ENCODE measurements around the gene USP24. TPM values are rescaled to one million over a fixed set of nuclear protein-coding genes. Genes with fewer than 3 reads are reported as not detected.

The USP24 gene
- total and polyA plus RNA-seq, 10 of the 15 experiments (the other 5 are each of a cell fraction or from before 2014, with no cell fraction given) = 4.6 to 36.5 (median 25.3) TPM

DNA sequence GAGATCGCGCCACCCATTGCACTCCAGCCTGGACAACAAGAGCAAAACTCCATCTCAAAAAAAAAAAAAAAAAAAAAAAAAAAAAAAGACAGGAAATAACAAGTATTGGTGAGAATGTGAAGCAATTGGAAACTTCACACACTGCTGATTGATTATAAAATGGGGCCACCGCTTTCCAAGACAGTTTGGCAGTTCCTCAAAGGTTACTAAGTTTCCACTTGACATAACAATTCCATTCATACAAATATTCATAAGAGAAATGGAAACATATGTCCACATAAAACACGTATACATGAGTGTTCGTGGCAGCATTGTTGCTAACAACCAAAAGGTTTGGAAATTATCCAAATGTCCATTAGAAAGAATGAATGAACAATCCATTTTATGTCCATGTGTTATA is 26.3 kb downstream of the USP24 start:
- WGBS (ENCODE audit: insufficient coverage, insufficient replicate concordance, low lambda C conversion rate, missing lambda C conversion rate) = over 99% methylated on average over 5 of the region's 5 CpGs
- H2AFZ ChIP-seq (ENCODE audit: control insufficient read depth, low read depth, low read length) = no peak overlapping the region
- peaks cover 4% of the 10 kb centered on the region for H3K9me3 ChIP-seq (replicated peaks; ENCODE audit: control insufficient read depth, insufficient read depth, low read length)
- H3K79me2 ChIP-seq (ENCODE audit: control insufficient read depth, insufficient read depth, low read length) = peaks cover 31% of the 10 kb centered on the region
- 0 out of 4 replicates have a peak, but pooled peaks cover 0 to 2% of the 10 kb centered on the region in 2 experiments for H3K36me3 ChIP-seq (ENCODE audit: control insufficient read depth in 2 of 2, insufficient read depth in 2 of 2, low read length in 1 of 2)
- no peaks in the 10 kb centered on the region for H3K4me1 ChIP-seq (ENCODE audit: control insufficient read depth, insufficient read depth, low read length)
- intact Hi-C loops (cut with micrococcal nuclease; ENCODE audit: unreplicated experiment) (no loop called here), in situ Hi-C loops (cut with MboI) (no loop called here)
- BruUV-seq (replicated peaks) = no TSS peak
- no peak overlapping the region for H3K4me3 ChIP-seq
- ChIA-PET POLR2A (no interaction called here), SMC1A (ENCODE audit: uncharacterized antibody, unreplicated experiment) (interaction anchor here (0.9 to 2.2 kb wide), 3 partner anchors 11 to 23 kb away, joined by 3 to 5 read pairs (median 5); no protein-coding TSS in a partner anchor), CTCF (interaction anchor here (0.8 kb wide), 1 partner anchor 14 kb away, joined by 5 read pairs; no protein-coding TSS in a partner anchor), RAD21 (ENCODE audit: unreplicated experiment) (no interaction called here)
- no peak overlapping the region for H3K27ac ChIP-seq (ENCODE audit: control insufficient read depth, insufficient read depth)
- DNase-seq (ENCODE audit: low read depth, low spot score) (no peak), FAIRE-seq (no peak), ATAC-seq (no peak)
- H4K20me1 ChIP-seq (ENCODE audit: control insufficient read depth, insufficient read depth) = no peaks in the 10 kb centered on the region
- no peak overlapping the region for H3K4me2 ChIP-seq (ENCODE audit: control insufficient read depth, insufficient read depth)
- TF ChIP-seq PML (IDR thresholded peaks at IDR 0.05; ENCODE audit: low read length) (no peak), ATF7 (IDR thresholded peaks at IDR 0.05; ENCODE audit: low read depth) (no peak), KLF5 (IDR thresholded peaks at IDR 0.05; ENCODE audit: partially characterized antibody) (no peak), ZBED1 (IDR thresholded peaks at IDR 0.05; ENCODE audit: borderline replicate concordance) (no peak), IKZF1 (conservative IDR thresholded peaks at IDR 0.05) (no peak), EP300 (IDR thresholded peaks at IDR 0.05; ENCODE audit: borderline replicate concordance in 1 of 2, control insufficient read depth in 1 of 2, low read depth in 2 of 2, low read length in 2 of 2) (no peak), ZNF384 (IDR thresholded peaks at IDR 0.05; ENCODE audit: borderline replicate concordance, low read depth, low read length) (no peak), TARDBP (IDR thresholded peaks at IDR 0.05; ENCODE audit: borderline replicate concordance) (no peak), CHD4 (IDR thresholded peaks at IDR 0.05) (no peak)
- TF ChIP-seq, protein P1, sequence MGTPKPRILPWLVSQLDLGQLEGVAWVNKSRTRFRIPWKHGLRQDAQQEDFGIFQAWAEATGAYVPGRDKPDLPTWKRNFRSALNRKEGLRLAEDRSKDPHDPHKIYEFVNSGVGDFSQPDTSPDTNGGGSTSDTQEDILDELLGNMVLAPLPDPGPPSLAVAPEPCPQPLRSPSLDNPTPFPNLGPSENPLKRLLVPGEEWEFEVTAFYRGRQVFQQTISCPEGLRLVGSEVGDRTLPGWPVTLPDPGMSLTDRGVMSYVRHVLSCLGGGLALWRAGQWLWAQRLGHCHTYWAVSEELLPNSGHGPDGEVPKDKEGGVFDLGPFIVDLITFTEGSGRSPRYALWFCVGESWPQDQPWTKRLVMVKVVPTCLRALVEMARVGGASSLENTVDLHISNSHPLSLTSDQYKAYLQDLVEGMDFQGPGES (IDR thresholded peaks at IDR 0.05) = no peak
- TF ChIP-seq, protein P2, sequence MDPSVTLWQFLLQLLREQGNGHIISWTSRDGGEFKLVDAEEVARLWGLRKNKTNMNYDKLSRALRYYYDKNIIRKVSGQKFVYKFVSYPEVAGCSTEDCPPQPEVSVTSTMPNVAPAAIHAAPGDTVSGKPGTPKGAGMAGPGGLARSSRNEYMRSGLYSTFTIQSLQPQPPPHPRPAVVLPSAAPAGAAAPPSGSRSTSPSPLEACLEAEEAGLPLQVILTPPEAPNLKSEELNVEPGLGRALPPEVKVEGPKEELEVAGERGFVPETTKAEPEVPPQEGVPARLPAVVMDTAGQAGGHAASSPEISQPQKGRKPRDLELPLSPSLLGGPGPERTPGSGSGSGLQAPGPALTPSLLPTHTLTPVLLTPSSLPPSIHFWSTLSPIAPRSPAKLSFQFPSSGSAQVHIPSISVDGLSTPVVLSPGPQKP (IDR thresholded peaks at IDR 0.05; ENCODE audit: low read depth, low read length) = no peak
- TF ChIP-seq, protein P3, sequence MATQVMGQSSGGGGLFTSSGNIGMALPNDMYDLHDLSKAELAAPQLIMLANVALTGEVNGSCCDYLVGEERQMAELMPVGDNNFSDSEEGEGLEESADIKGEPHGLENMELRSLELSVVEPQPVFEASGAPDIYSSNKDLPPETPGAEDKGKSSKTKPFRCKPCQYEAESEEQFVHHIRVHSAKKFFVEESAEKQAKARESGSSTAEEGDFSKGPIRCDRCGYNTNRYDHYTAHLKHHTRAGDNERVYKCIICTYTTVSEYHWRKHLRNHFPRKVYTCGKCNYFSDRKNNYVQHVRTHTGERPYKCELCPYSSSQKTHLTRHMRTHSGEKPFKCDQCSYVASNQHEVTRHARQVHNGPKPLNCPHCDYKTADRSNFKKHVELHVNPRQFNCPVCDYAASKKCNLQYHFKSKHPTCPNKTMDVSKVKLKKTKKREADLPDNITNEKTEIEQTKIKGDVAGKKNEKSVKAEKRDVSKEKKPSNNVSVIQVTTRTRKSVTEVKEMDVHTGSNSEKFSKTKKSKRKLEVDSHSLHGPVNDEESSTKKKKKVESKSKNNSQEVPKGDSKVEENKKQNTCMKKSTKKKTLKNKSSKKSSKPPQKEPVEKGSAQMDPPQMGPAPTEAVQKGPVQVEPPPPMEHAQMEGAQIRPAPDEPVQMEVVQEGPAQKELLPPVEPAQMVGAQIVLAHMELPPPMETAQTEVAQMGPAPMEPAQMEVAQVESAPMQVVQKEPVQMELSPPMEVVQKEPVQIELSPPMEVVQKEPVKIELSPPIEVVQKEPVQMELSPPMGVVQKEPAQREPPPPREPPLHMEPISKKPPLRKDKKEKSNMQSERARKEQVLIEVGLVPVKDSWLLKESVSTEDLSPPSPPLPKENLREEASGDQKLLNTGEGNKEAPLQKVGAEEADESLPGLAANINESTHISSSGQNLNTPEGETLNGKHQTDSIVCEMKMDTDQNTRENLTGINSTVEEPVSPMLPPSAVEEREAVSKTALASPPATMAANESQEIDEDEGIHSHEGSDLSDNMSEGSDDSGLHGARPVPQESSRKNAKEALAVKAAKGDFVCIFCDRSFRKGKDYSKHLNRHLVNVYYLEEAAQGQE (IDR thresholded peaks at IDR 0.05; ENCODE audit: low read depth, low read length) = no peak
- no peaks in the 10 kb centered on the region for H3K27me3 ChIP-seq (replicated peaks in 1 of 2; ENCODE audit: control insufficient read depth in 2 of 2, insufficient read depth in 2 of 2, low read length in 1 of 2)
- H3K9ac ChIP-seq (ENCODE audit: control insufficient read depth, insufficient read depth, low read length) = no peak overlapping the region

Data from GM12878 (cell line).